ENCODE data around the gene NUP188. TPM values are rescaled to one million over a fixed set of nuclear protein-coding genes. Genes with fewer than 3 reads are reported as not detected.
A peak's percentile ranks its signal among the peaks of the same experiment; 100 is the strongest.
"Not testable (repeated sequence)": the region's sequence is repeated elsewhere in the genome, so short reads cannot be mapped to it uniquely, and the experiment has no call there.

Gene NUP188
- polyA plus RNA-seq, 1 donor (not counting 4 experiments of a cell fraction or from before 2014, with no cell fraction given), result 31.1 TPM

- Histone ChIP-seq H3K9ac (ENCODE audit: control insufficient read depth, extremely low read depth, insufficient read depth, low read length) (no peak overlapping the region), H4K20me1 (ENCODE audit: control insufficient read depth, extremely low read depth, insufficient read depth, low read length) (no peaks in the 10 kb centered on the region), H3K79me2 (ENCODE audit: control insufficient read depth, insufficient read depth, low read length) (peaks cover 12% of the 10 kb centered on the region), H3K4me3 (ENCODE audit: control insufficient read depth in 2 of 3, extremely low read depth in 1 of 3, insufficient read depth in 2 of 3, low read depth in 1 of 3, low read length in 3 of 3) (no peak overlapping the region), H2AFZ (ENCODE audit: control insufficient read depth, low read length) (no peak overlapping the region), H3K36me3 (ENCODE audit: control insufficient read depth in 2 of 2, extremely low read depth in 1 of 2, insufficient read depth in 2 of 2, low read length in 2 of 2) (no peaks in the 10 kb centered on the region), H3K9me3 (ENCODE audit: control insufficient read depth, low read depth, low read length) (no peaks in the 10 kb centered on the region), H3K4me2 (ENCODE audit: control insufficient read depth, extremely low read depth, insufficient read depth, low read depth, low read length) (no peak overlapping the region), H3K27me3 (ENCODE audit: control insufficient read depth, extremely low read depth, insufficient read depth, low read length) (no peaks in the 10 kb centered on the region), H3K9me1 (ENCODE audit: control insufficient read depth, extremely low read depth, insufficient read depth, low read length) (peaks cover 4% of the 10 kb centered on the region), H3K4me1 (ENCODE audit: control insufficient read depth, extremely low read depth, insufficient read depth, low read length) (peaks cover 22% of the 10 kb centered on the region), H3K27ac (ENCODE audit: control insufficient read depth, insufficient read depth, low read length) (no peak overlapping the region)
- DNase-seq (ENCODE audit: low read depth, low spot score) (no peak), FAIRE-seq (no peak)
- TF ChIP-seq EZH2 (IDR thresholded peaks at IDR 0.05; ENCODE audit: low read length), result no peak
- TF ChIP-seq, protein P1, sequence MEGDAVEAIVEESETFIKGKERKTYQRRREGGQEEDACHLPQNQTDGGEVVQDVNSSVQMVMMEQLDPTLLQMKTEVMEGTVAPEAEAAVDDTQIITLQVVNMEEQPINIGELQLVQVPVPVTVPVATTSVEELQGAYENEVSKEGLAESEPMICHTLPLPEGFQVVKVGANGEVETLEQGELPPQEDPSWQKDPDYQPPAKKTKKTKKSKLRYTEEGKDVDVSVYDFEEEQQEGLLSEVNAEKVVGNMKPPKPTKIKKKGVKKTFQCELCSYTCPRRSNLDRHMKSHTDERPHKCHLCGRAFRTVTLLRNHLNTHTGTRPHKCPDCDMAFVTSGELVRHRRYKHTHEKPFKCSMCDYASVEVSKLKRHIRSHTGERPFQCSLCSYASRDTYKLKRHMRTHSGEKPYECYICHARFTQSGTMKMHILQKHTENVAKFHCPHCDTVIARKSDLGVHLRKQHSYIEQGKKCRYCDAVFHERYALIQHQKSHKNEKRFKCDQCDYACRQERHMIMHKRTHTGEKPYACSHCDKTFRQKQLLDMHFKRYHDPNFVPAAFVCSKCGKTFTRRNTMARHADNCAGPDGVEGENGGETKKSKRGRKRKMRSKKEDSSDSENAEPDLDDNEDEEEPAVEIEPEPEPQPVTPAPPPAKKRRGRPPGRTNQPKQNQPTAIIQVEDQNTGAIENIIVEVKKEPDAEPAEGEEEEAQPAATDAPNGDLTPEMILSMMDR (optimal IDR thresholded peaks at IDR 0.05 in 1 of 3, IDR thresholded peaks at IDR 0.05 in 1 of 3, conservative IDR thresholded peaks at IDR 0.05 in 1 of 3; ENCODE audit: extremely low read depth in 1 of 3, insufficient read depth in 2 of 3, low read length in 3 of 3), result no peak
- dilution Hi-C loops (cut with MboI; ENCODE audit: extremely low pct_ligation_motif_present, low sequenced_read_pairs), result no loop called here
Observed at GRCh38 chr9:129032541-129033159, 85.2 kb downstream of the NUP188 start.

GRCh38 chr9:129033216-129033615 lies 85.7 kb downstream of the NUP188 start:
- DNase-seq (ENCODE audit: low read depth, low spot score), result no peak
- Histone ChIP-seq H3K4me1 (ENCODE audit: control insufficient read depth, extremely low read depth, insufficient read depth, low read length) (peaks cover 28% of the 10 kb centered on the region), H3K4me3 (ENCODE audit: control insufficient read depth in 2 of 3, extremely low read depth in 1 of 3, insufficient read depth in 2 of 3, low read depth in 1 of 3, low read length in 3 of 3) (no peak overlapping the region), H3K9me3 (ENCODE audit: control insufficient read depth, low read depth, low read length) (no peaks in the 10 kb centered on the region), H4K20me1 (ENCODE audit: control insufficient read depth, extremely low read depth, insufficient read depth, low read length) (no peaks in the 10 kb centered on the region), H2AFZ (ENCODE audit: control insufficient read depth, low read length) (no peak overlapping the region), H3K27me3 (ENCODE audit: control insufficient read depth, extremely low read depth, insufficient read depth, low read length) (no peaks in the 10 kb centered on the region), H3K9me1 (ENCODE audit: control insufficient read depth, extremely low read depth, insufficient read depth, low read length) (peaks cover 4% of the 10 kb centered on the region), H3K27ac (ENCODE audit: control insufficient read depth, insufficient read depth, low read length) (no peak overlapping the region), H3K9ac (ENCODE audit: control insufficient read depth, extremely low read depth, insufficient read depth, low read length) (no peak overlapping the region), H3K36me3 (ENCODE audit: control insufficient read depth in 2 of 2, extremely low read depth in 1 of 2, insufficient read depth in 2 of 2, low read length in 2 of 2) (no peaks in the 10 kb centered on the region), H3K4me2 (ENCODE audit: control insufficient read depth, extremely low read depth, insufficient read depth, low read depth, low read length) (no peak overlapping the region), H3K79me2 (ENCODE audit: control insufficient read depth, insufficient read depth, low read length) (peaks cover 15% of the 10 kb centered on the region)
- FAIRE-seq, result no peak
- dilution Hi-C loops (cut with MboI; ENCODE audit: extremely low pct_ligation_motif_present, low sequenced_read_pairs), result no loop called here
- TF ChIP-seq, protein P1 (optimal IDR thresholded peaks at IDR 0.05 in 1 of 3, IDR thresholded peaks at IDR 0.05 in 1 of 3, conservative IDR thresholded peaks at IDR 0.05 in 1 of 3; ENCODE audit: extremely low read depth in 1 of 3, insufficient read depth in 2 of 3, low read length in 3 of 3), result no peak
- no peak for TF ChIP-seq EZH2 (IDR thresholded peaks at IDR 0.05; ENCODE audit: low read length)

DNA sequence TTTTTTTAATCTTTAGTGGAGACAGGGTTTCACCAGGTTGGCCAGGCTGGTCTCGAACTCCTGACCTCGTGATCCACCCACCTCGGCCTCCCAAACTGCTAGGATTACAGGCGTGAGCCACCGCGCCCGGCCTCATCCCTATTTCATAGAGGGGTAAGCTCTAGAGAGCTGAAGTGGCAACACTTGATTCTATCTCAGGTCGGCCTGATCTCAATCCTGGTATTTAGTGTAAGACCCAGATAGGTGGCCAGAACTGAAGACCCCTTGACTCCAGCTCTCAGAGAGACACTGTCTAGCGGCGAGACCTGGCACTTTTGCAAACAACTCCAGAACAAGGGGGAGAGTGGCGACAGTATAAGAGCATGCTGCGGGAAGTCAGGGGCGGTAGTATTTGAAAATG lies 88.3 kb downstream of the NUP188 start:
- H3K79me2 ChIP-seq (ENCODE audit: control insufficient read depth, insufficient read depth, low read length), result peaks cover 26% of the 10 kb centered on the region
- H3K4me1 ChIP-seq (ENCODE audit: control insufficient read depth, extremely low read depth, insufficient read depth, low read length), result peaks cover 17% of the 10 kb centered on the region
- H4K20me1 ChIP-seq (ENCODE audit: control insufficient read depth, extremely low read depth, insufficient read depth, low read length); FAIRE-seq; DNase-seq (ENCODE audit: low read depth, low spot score); H3K9me3 ChIP-seq (ENCODE audit: control insufficient read depth, low read depth, low read length); H3K36me3 ChIP-seq (ENCODE audit: control insufficient read depth in 2 of 2, extremely low read depth in 1 of 2, insufficient read depth in 2 of 2, low read length in 2 of 2); H3K9me1 ChIP-seq (ENCODE audit: control insufficient read depth, extremely low read depth, insufficient read depth, low read length); dilution Hi-C loops (cut with MboI; ENCODE audit: extremely low pct_ligation_motif_present, low sequenced_read_pairs); H3K27me3 ChIP-seq (ENCODE audit: control insufficient read depth, extremely low read depth, insufficient read depth, low read length): not testable (repeated sequence)
- H3K27ac ChIP-seq (ENCODE audit: control insufficient read depth, insufficient read depth, low read length), result peak overlapping the region; percentile 49
- H3K4me2 ChIP-seq (ENCODE audit: control insufficient read depth, extremely low read depth, insufficient read depth, low read depth, low read length), result peak overlapping the region; percentile 93
- H2AFZ ChIP-seq (ENCODE audit: control insufficient read depth, low read length), result peak overlapping the region; percentile 99
- H3K9ac ChIP-seq (ENCODE audit: control insufficient read depth, extremely low read depth, insufficient read depth, low read length), result peak overlapping the region; percentile 62
- peak overlapping the region; percentile 14 to 93 (median 93) for H3K4me3 ChIP-seq (ENCODE audit: control insufficient read depth in 2 of 3, extremely low read depth in 1 of 3, insufficient read depth in 2 of 3, low read depth in 1 of 3, low read length in 3 of 3)
